NCI-H1105 (cell line): ENCODE data around the gene CASP12.
"Not testable (repeated sequence)": the region's sequence is repeated elsewhere in the genome, so short reads cannot be mapped to it uniquely, and the experiment has no call there.

Experiments
- DNase-seq: peaks from one replicate; lab custom pipeline; 2025; lab: John Stamatoyannopoulos, UW

The CASP12 gene

GRCh38 chr11:104897891-104898684, at the start of gene CASP12:
Gene CASP12 (minus strand): TSS chr11:104898460.
- DNase-seq, result no peak

- DNase-seq, result no peak
These were observed 48.6 kb upstream of the CASP12 start for GRCh38 chr11:104946907-104947306.

GRCh38 chr11:104944076-104944475, 45.8 kb upstream of the CASP12 start:
- no peak for DNase-seq

GRCh38 chr11:104943561-104943960, 45.3 kb upstream of the CASP12 start:
- no peak for DNase-seq

- no peak for DNase-seq
These were observed 36.3 kb upstream of the CASP12 start for GRCh38 chr11:104934594-104934993.

- DNase-seq, result not testable (repeated sequence)
These were observed 35.8 kb upstream of the CASP12 start for GRCh38 chr11:104934073-104934472.

GRCh38 chr11:104928811-104929210, 30.6 kb upstream of the CASP12 start:
- no peak for DNase-seq

- DNase-seq, result no peak
These were observed 28.7 kb upstream of the CASP12 start for GRCh38 chr11:104926771-104927611.

- DNase-seq, result no peak
These were observed 27.6 kb upstream of the CASP12 start for GRCh38 chr11:104925850-104926249.

GRCh38 chr11:104918113-104918824, 20.0 kb upstream of the CASP12 start:
- DNase-seq, result no peak

- no peak for DNase-seq
These were observed 19.2 kb upstream of the CASP12 start for GRCh38 chr11:104917271-104918112.

GRCh38 chr11:104916442-104916841, 18.2 kb upstream of the CASP12 start:
- no peak for DNase-seq

- no peak for DNase-seq
These were observed 13.8 kb upstream of the CASP12 start for GRCh38 chr11:104912102-104912501.

- no peak for DNase-seq
These were observed 9.9 kb upstream of the CASP12 start for GRCh38 chr11:104908186-104908531.

GRCh38 chr11:104907521-104908185, 9.4 kb upstream of the CASP12 start:
- DNase-seq, result no peak

GRCh38 chr11:104905271-104905670, 7.0 kb upstream of the CASP12 start:
- no peak for DNase-seq

- DNase-seq, result no peak
These were observed 966 bp upstream of the CASP12 start for GRCh38 chr11:104899226-104899625.

- no peak for DNase-seq
These were observed 389 bp upstream of the CASP12 start for GRCh38 chr11:104898685-104899013.

- DNase-seq, result no peak
These were observed 2.6 kb downstream of the CASP12 start for GRCh38 chr11:104895634-104896033.

- DNase-seq, result no peak
These were observed 4.4 kb downstream of the CASP12 start for GRCh38 chr11:104893876-104894275.
